Measurements from ENCODE around the gene MYPN.

Gene MYPN

GRCh38 chr10:68135362-68135761 lies 26.1 kb downstream of the MYPN start:
- Histone ChIP-seq H3K27me3 (ENCODE audit: control insufficient read depth in 1 of 2, insufficient read depth in 1 of 2, low read length in 2 of 2) (no peaks in the 10 kb centered on the region), H2BK15ac (ENCODE audit: low read depth, poor library complexity, severe bottlenecking) (no peak overlapping the region)
- WGBS = 80% methylated on average over 1 of the region's 1 CpG

GRCh38 chr10:68135922-68136792 lies 26.9 kb downstream of the MYPN start:
- Histone ChIP-seq H2BK5ac (ENCODE audit: low read depth, low read length, poor library complexity, severe bottlenecking) (peak overlapping the region; percentile 89), H3K18ac (ENCODE audit: low read depth in 1 of 2, low read length in 2 of 2) (no peak overlapping the region), H3K27ac (ENCODE audit: low read length, poor library complexity, severe bottlenecking) (peak overlapping the region; percentile 93), H3K4me3 (ENCODE audit: insufficient read depth in 1 of 2, low read depth in 1 of 2, low read length in 2 of 2) (peak overlapping the region in 1 of 2 experiments; percentile 32), H3K14ac (ENCODE audit: low read length in 2 of 2) (no peak overlapping the region), H2AK5ac (ENCODE audit: low read length, severe bottlenecking) (peak overlapping the region; percentile 14), H3K9ac (ENCODE audit: low read length) (peak overlapping the region; percentile 77), H2BK12ac (ENCODE audit: low read length in 2 of 2) (no peak overlapping the region), H3K27me3 (ENCODE audit: control insufficient read depth in 1 of 2, insufficient read depth in 1 of 2, low read length in 2 of 2) (no peaks in the 10 kb centered on the region), H3K4ac (ENCODE audit: low read depth in 1 of 2, low read length in 2 of 2) (peak overlapping the region in 1 of 2 experiments; percentile 59), H3K79me1 (replicated peaks; ENCODE audit: low read length, poor library complexity, severe bottlenecking) (no peaks in the 10 kb centered on the region), H2BK15ac (ENCODE audit: low read depth, poor library complexity, severe bottlenecking) (no peak overlapping the region), H2BK120ac (ENCODE audit: low read depth, low read length) (no peak overlapping the region), H4K91ac (ENCODE audit: low read length) (no peak overlapping the region), H3K23ac (ENCODE audit: low read length in 2 of 2) (no peak overlapping the region), H2AFZ (ENCODE audit: low read depth, low read length) (no peak overlapping the region), H4K8ac (ENCODE audit: low read length) (no peak overlapping the region), H3K9me3 (ENCODE audit: control insufficient read depth, low read length) (no peaks in the 10 kb centered on the region), H3K4me2 (ENCODE audit: low read length, poor library complexity, severe bottlenecking) (no peak overlapping the region), H3K36me3 (ENCODE audit: control insufficient read depth in 1 of 2, insufficient read depth in 2 of 2, low read depth in 1 of 2, low read length in 2 of 2) (no peaks in the 10 kb centered on the region), H3K4me1 (ENCODE audit: control insufficient read depth, insufficient read depth, low read depth, low read length) (peaks cover 3% of the 10 kb centered on the region)
- WGBS = 5% methylated on average over 5 of the region's 8 CpGs
- peak; percentile 72 for DNase-seq

More at GRCh38 chr10:68135362-68135761, 26.1 kb downstream of the MYPN start:
- no peaks in the 10 kb centered on the region for H3K9me3 ChIP-seq (ENCODE audit: control insufficient read depth, low read length)
- H2BK5ac ChIP-seq (ENCODE audit: low read depth, low read length, poor library complexity, severe bottlenecking) = no peak overlapping the region
- H2AK5ac ChIP-seq (ENCODE audit: low read length, severe bottlenecking) = no peak overlapping the region
- no peak overlapping the region for H4K91ac ChIP-seq (ENCODE audit: low read length)
- no peak overlapping the region for H2BK12ac ChIP-seq (ENCODE audit: low read length in 2 of 2)
- no peak overlapping the region for H4K8ac ChIP-seq (ENCODE audit: low read length)
- H3K23ac ChIP-seq (ENCODE audit: low read length in 2 of 2) = no peak overlapping the region
- H3K18ac ChIP-seq (ENCODE audit: low read depth in 1 of 2, low read length in 2 of 2) = no peak overlapping the region
- H3K36me3 ChIP-seq (ENCODE audit: control insufficient read depth in 1 of 2, insufficient read depth in 2 of 2, low read depth in 1 of 2, low read length in 2 of 2) = no peaks in the 10 kb centered on the region
- no peak overlapping the region for H2AFZ ChIP-seq (ENCODE audit: low read depth, low read length)
- H3K4me1 ChIP-seq (ENCODE audit: control insufficient read depth, insufficient read depth, low read depth, low read length) = peaks cover 3% of the 10 kb centered on the region
- DNase-seq = peak; percentile 17
- H3K4me2 ChIP-seq (ENCODE audit: low read length, poor library complexity, severe bottlenecking) = no peak overlapping the region
- no peak overlapping the region for H3K14ac ChIP-seq (ENCODE audit: low read length in 2 of 2)
- H2BK120ac ChIP-seq (ENCODE audit: low read depth, low read length) = no peak overlapping the region
- H3K79me1 ChIP-seq (replicated peaks; ENCODE audit: low read length, poor library complexity, severe bottlenecking) = no peaks in the 10 kb centered on the region
- H3K4ac ChIP-seq (ENCODE audit: low read depth in 1 of 2, low read length in 2 of 2) = no peak overlapping the region
- H3K9ac ChIP-seq (ENCODE audit: low read length) = peak overlapping the region; percentile 77
- H3K4me3 ChIP-seq (ENCODE audit: insufficient read depth in 1 of 2, low read depth in 1 of 2, low read length in 2 of 2) = peak overlapping the region in 1 of 2 experiments; percentile 23
- peak overlapping the region; percentile 84 for H3K27ac ChIP-seq (ENCODE audit: low read length, poor library complexity, severe bottlenecking)

DNA sequence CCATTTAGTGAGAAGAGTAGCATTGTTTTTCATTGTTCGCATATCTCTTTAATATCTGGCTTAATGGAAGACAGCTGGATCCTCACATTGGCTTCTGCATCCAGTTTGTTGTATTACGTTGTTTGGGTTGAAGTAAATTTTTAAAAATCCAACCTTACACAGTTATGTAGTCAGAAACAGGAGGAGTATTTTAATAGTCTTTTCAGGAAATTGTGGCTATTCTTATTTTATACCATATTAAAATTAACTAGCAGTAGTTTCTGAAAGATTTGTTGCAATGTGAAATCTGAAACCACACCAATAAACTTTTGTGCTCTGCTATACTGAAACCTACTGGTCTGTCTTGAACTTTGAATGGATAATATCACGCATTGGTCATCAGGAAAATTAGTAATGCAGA lies 27.9 kb downstream of the MYPN start:
- Histone ChIP-seq H3K23ac (ENCODE audit: low read length in 2 of 2) (no peak overlapping the region), H3K27ac (ENCODE audit: low read length, poor library complexity, severe bottlenecking) (peak overlapping the region; percentile 75), H3K4me1 (ENCODE audit: control insufficient read depth, insufficient read depth, low read depth, low read length) (peaks cover 3% of the 10 kb centered on the region), H3K4me2 (ENCODE audit: low read length, poor library complexity, severe bottlenecking) (no peak overlapping the region), H3K4me3 (ENCODE audit: insufficient read depth in 1 of 2, low read depth in 1 of 2, low read length in 2 of 2) (no peak overlapping the region), H3K9me3 (ENCODE audit: control insufficient read depth, low read length) (no peaks in the 10 kb centered on the region), H4K91ac (ENCODE audit: low read length) (no peak overlapping the region), H3K4ac (ENCODE audit: low read depth in 1 of 2, low read length in 2 of 2) (no peak overlapping the region), H2BK15ac (ENCODE audit: low read depth, poor library complexity, severe bottlenecking) (no peak overlapping the region), H2BK5ac (ENCODE audit: low read depth, low read length, poor library complexity, severe bottlenecking) (no peak overlapping the region), H2BK120ac (ENCODE audit: low read depth, low read length) (no peak overlapping the region), H3K79me1 (replicated peaks; ENCODE audit: low read length, poor library complexity, severe bottlenecking) (no peaks in the 10 kb centered on the region), H2AK5ac (ENCODE audit: low read length, severe bottlenecking) (no peak overlapping the region), H4K8ac (ENCODE audit: low read length) (no peak overlapping the region), H2BK12ac (ENCODE audit: low read length in 2 of 2) (no peak overlapping the region), H3K18ac (ENCODE audit: low read depth in 1 of 2, low read length in 2 of 2) (no peak overlapping the region), H3K9ac (ENCODE audit: low read length) (peak overlapping the region; percentile 77), H3K36me3 (ENCODE audit: control insufficient read depth in 1 of 2, insufficient read depth in 2 of 2, low read depth in 1 of 2, low read length in 2 of 2) (no peaks in the 10 kb centered on the region), H3K27me3 (ENCODE audit: control insufficient read depth in 1 of 2, insufficient read depth in 1 of 2, low read length in 2 of 2) (no peaks in the 10 kb centered on the region), H3K14ac (ENCODE audit: low read length in 2 of 2) (no peak overlapping the region), H2AFZ (ENCODE audit: low read depth, low read length) (no peak overlapping the region)
- DNase-seq = no peak
- WGBS = 80% methylated on average over 1 of the region's 3 CpGs

GRCh38 chr10:68138526-68138925 lies 29.2 kb downstream of the MYPN start:
- Histone ChIP-seq H3K4me1 (ENCODE audit: control insufficient read depth, insufficient read depth, low read depth, low read length) (peaks cover 2% of the 10 kb centered on the region), H4K8ac (ENCODE audit: low read length) (no peak overlapping the region), H3K9me3 (ENCODE audit: control insufficient read depth, low read length) (no peaks in the 10 kb centered on the region), H2BK12ac (ENCODE audit: low read length in 2 of 2) (no peak overlapping the region), H3K79me1 (replicated peaks; ENCODE audit: low read length, poor library complexity, severe bottlenecking) (peaks cover 2% of the 10 kb centered on the region), H3K9ac (ENCODE audit: low read length) (no peak overlapping the region), H3K4ac (ENCODE audit: low read depth in 1 of 2, low read length in 2 of 2) (no peak overlapping the region), H2BK15ac (ENCODE audit: low read depth, poor library complexity, severe bottlenecking) (no peak overlapping the region), H3K14ac (ENCODE audit: low read length in 2 of 2) (no peak overlapping the region), H2AFZ (ENCODE audit: low read depth, low read length) (no peak overlapping the region), H3K27ac (ENCODE audit: low read length, poor library complexity, severe bottlenecking) (no peak overlapping the region), H2BK120ac (ENCODE audit: low read depth, low read length) (no peak overlapping the region), H3K4me2 (ENCODE audit: low read length, poor library complexity, severe bottlenecking) (no peak overlapping the region), H3K18ac (ENCODE audit: low read depth in 1 of 2, low read length in 2 of 2) (no peak overlapping the region), H2BK5ac (ENCODE audit: low read depth, low read length, poor library complexity, severe bottlenecking) (no peak overlapping the region), H2AK5ac (ENCODE audit: low read length, severe bottlenecking) (no peak overlapping the region), H4K91ac (ENCODE audit: low read length) (no peak overlapping the region), H3K23ac (ENCODE audit: low read length in 2 of 2) (no peak overlapping the region), H3K27me3 (ENCODE audit: control insufficient read depth in 1 of 2, insufficient read depth in 1 of 2, low read length in 2 of 2) (no peaks in the 10 kb centered on the region), H3K36me3 (ENCODE audit: control insufficient read depth in 1 of 2, insufficient read depth in 2 of 2, low read depth in 1 of 2, low read length in 2 of 2) (no peaks in the 10 kb centered on the region), H3K4me3 (ENCODE audit: insufficient read depth in 1 of 2, low read depth in 1 of 2, low read length in 2 of 2) (no peak overlapping the region)
- DNase-seq = no peak
